A673 (cell line): Measurements from ENCODE around the gene GMCL2. TPM values are rescaled to one million over a fixed set of nuclear protein-coding genes. Genes with fewer than 3 reads are reported as not detected.
"Not testable (repeated sequence)": the region's sequence is repeated elsewhere in the genome, so short reads cannot be mapped to it uniquely, and the experiment has no call there.

Experiments
- BruUV-seq: library from RNA; stranded (reverse); fragments of 400-500 nt; replicated peaks from 2 replicates; lab custom pipeline; 2021; lab: Mats Ljungman, UMichigan
- CTCF ChIA-PET: fragments of 300-600 bp; sonication (Branson Sonifier 250); formaldehyde crosslinking; loops from one replicate; lab custom pipeline; 2022; ENCODE audit warnings: antibody characterized with exemption; lab: Charles Lee
- POLR2A ChIA-PET: fragments of 300-600 bp; sonication (Branson Sonifier 250); formaldehyde crosslinking; loops from one replicate; lab custom pipeline; 2022; ENCODE audit warnings: antibody characterized with exemption; ENCODE audit not compliant: low non-redundant PET; lab: Charles Lee
- DNase-seq: peaks from one replicate; pipeline ENCODE4 v3.0.0-alpha.2; 2015; ENCODE audit warnings: low spot score
- H3K27ac ChIP-seq: fragments of 200-600 bp; sonication (generic); 2 replicates; pipeline ENCODE4 v1.5.1; 2016; ENCODE audit warnings: mixed run types, low read depth, mild to moderate bottlenecking, mixed read lengths, antibody characterized with exemption, low read length; ENCODE audit not compliant: poor library complexity, severe bottlenecking
- H3K27me3 ChIP-seq: fragments of 200-600 bp; sonication (generic); replicated peaks from 2 replicates; pipeline ENCODE4 v1.6.1; 2017; ENCODE audit warnings: mixed run types, low read depth, mild to moderate bottlenecking, mixed read lengths, antibody characterized with exemption, low read length; ENCODE audit not compliant: insufficient read depth, poor library complexity
- H3K36me3 ChIP-seq: fragments of 200-600 bp; sonication (generic); 2 replicates; pipeline ENCODE4 v1.6.1; 2016; ENCODE audit warnings: mixed run types, mild to moderate bottlenecking, mixed read lengths, antibody characterized with exemption, low read length; ENCODE audit not compliant: insufficient read depth, poor library complexity, severe bottlenecking
- H3K4me1 ChIP-seq: fragments of 200-600 bp; sonication (generic); 2 replicates; pipeline ENCODE4 v1.6.1; 2017; ENCODE audit warnings: mixed run types, mild to moderate bottlenecking, mixed read lengths, antibody characterized with exemption, low read length; ENCODE audit not compliant: insufficient read depth, poor library complexity, severe bottlenecking
- H3K4me3 ChIP-seq: fragments of 200-600 bp; sonication (generic); 2 replicates; pipeline ENCODE4 v1.5.1; 2016; ENCODE audit warnings: low read depth, mixed run types, mild to moderate bottlenecking, mixed read lengths, low read length; ENCODE audit not compliant: poor library complexity, severe bottlenecking
- H3K9me3 ChIP-seq: fragments of 200-600 bp; sonication (generic); 2 replicates; pipeline ENCODE4 v1.6.1; 2016; ENCODE audit warnings: mixed run types, low read depth, mild to moderate bottlenecking, mixed read lengths, antibody characterized with exemption, low read length; ENCODE audit not compliant: poor library complexity, severe bottlenecking
- EZH2 ChIP-seq: fragments of 200-600 bp; sonication (generic); IDR thresholded peaks from 2 replicates; pipeline ENCODE4 v1.6.1; 2017; ENCODE audit warnings: borderline replicate concordance, low read depth, mild to moderate bottlenecking, mixed read lengths, antibody characterized with exemption, low read length; ENCODE audit not compliant: poor library complexity, severe bottlenecking
- intact Hi-C: fragments of 100-400 bp; cut with micrococcal nuclease; formaldehyde crosslinking; loops from one replicate; pipeline ENCODE4 v1.10.0; 2022; ENCODE audit not compliant: unreplicated experiment
- total RNA-seq: library from RNA; stranded (reverse); gene quantifications from 2 replicates; pipeline ENCODE4 v1.2.3, GENCODE V29; 2021
- TF ChIP-seq, protein P1 (sequence below): fragments of 300-800, 200-600 bp; sonication (generic); conservative IDR thresholded peaks from 2 replicates; pipeline ENCODE4 v1.5.1; 2017; ENCODE audit warnings: low read depth, mild to moderate bottlenecking, antibody characterized with exemption, low read length, moderate library complexity, mixed read lengths

Gene GMCL2
- total RNA-seq, 1 experiment from 2014 or later, result not detected

DNA sequence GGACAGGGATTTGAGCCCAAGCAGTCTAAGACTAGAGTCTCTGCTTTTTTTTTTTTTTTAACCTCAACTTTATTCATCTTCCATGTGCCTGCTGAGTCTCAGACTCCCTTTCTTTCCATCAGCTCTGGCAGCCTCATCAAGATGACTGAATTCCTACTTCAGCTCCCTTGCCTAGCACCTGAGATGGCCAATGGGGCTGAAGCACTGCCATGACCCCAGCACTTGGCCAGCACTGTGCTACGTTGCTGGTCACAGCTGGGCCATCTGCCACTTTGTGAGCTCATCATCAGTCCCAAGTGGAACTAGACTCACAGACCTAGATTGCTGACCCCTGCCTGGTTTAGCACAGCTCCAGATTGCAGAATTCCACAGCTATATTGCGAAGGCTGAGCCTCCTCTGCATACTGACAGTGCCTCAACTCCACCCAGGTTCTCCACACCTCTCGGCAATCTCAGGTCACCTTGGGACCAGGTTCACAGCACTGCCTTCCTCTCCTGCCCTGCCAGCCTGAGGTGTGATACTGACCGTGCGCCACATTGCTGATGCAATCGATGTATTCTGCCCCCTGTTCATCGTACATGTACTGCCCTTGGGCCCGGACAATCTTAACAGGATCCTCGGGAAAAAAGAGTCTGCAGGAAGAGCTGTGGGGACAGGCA, 43.8 kb upstream of the GMCL2 start:
- Histone ChIP-seq H3K9me3 (no peaks in the 10 kb centered on the region), H3K27ac (no peak overlapping the region), H3K4me1 (peaks cover 7% of the 10 kb centered on the region), H3K4me3 (peak overlapping the region; percentile 92), H3K27me3 (no peaks in the 10 kb centered on the region), H3K36me3 (peaks cover 9% of the 10 kb centered on the region)
- intact Hi-C loops, result no loop called here
- BruUV-seq, result no TSS peak
- POLR2A ChIA-PET, result interaction anchor here (0.6 kb wide), 1 partner anchor 20 kb away, joined by 3 read pairs; no protein-coding TSS in a partner anchor
- CTCF ChIA-PET, result no interaction called here
- TF ChIP-seq, protein P1, sequence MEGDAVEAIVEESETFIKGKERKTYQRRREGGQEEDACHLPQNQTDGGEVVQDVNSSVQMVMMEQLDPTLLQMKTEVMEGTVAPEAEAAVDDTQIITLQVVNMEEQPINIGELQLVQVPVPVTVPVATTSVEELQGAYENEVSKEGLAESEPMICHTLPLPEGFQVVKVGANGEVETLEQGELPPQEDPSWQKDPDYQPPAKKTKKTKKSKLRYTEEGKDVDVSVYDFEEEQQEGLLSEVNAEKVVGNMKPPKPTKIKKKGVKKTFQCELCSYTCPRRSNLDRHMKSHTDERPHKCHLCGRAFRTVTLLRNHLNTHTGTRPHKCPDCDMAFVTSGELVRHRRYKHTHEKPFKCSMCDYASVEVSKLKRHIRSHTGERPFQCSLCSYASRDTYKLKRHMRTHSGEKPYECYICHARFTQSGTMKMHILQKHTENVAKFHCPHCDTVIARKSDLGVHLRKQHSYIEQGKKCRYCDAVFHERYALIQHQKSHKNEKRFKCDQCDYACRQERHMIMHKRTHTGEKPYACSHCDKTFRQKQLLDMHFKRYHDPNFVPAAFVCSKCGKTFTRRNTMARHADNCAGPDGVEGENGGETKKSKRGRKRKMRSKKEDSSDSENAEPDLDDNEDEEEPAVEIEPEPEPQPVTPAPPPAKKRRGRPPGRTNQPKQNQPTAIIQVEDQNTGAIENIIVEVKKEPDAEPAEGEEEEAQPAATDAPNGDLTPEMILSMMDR, result no peak
- no peak for TF ChIP-seq EZH2
- DNase-seq, result no peak

DNA sequence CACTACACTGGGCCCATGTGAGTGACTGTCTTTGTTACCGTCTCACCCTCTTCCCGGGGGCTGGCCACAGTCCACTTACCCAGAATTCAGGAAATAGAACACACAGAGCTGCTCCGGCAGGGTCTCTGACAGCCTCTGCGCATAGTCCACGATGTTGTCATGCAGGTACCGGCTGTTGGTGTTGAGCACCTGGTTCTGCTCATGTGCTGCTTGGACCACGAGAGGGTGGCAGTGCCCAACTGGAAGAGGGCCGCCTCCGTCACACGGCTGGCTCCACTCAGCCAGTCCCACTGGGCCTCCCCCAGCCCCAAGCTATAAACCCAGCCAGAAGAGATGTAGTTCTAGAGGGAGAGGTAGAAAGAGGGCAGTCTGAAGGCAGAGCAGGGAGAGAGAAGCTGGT, 42.7 kb upstream of the GMCL2 start:
- ChIA-PET POLR2A (interaction anchor here (0.5 kb wide), 1 partner anchor 588 kb away, joined by 3 read pairs; no protein-coding TSS in a partner anchor), CTCF (no interaction called here)
- intact Hi-C loops, result no loop called here
- Histone ChIP-seq H3K27me3 (no peaks in the 10 kb centered on the region), H3K27ac (no peak overlapping the region), H3K36me3 (peaks cover 9% of the 10 kb centered on the region), H3K9me3 (no peaks in the 10 kb centered on the region), H3K4me1 (peaks cover 7% of the 10 kb centered on the region), H3K4me3 (no peak overlapping the region)
- no peak for TF ChIP-seq EZH2
- TF ChIP-seq, protein P1, result no peak
- DNase-seq, result no peak
- no TSS peak for BruUV-seq

DNA sequence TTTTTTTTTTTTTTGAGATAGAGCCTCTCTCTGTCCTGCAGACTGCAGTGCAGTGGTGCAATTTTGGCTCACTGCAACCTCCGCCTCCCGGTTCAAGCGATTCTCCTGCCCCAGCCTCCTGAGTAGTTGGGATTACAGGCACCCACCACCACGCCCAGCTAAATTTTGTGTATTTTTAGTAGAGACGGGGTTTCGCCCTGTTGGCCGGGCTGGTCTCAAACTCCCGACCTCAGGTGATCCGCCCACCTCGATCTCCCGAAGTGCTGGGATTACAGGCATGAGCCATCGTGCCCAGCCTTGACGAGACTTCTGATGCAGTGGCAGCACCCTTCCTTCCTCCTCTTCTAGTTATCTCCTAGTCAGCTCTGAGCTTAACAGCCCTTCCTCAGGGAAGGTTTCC, 41.9 kb upstream of the GMCL2 start:
- DNase-seq, H3K27me3 ChIP-seq, intact Hi-C loops, BruUV-seq, H3K4me3 ChIP-seq, POLR2A ChIA-PET, H3K9me3 ChIP-seq, CTCF ChIA-PET, H3K36me3 ChIP-seq, H3K27ac ChIP-seq, H3K4me1 ChIP-seq: not testable (repeated sequence)

DNA sequence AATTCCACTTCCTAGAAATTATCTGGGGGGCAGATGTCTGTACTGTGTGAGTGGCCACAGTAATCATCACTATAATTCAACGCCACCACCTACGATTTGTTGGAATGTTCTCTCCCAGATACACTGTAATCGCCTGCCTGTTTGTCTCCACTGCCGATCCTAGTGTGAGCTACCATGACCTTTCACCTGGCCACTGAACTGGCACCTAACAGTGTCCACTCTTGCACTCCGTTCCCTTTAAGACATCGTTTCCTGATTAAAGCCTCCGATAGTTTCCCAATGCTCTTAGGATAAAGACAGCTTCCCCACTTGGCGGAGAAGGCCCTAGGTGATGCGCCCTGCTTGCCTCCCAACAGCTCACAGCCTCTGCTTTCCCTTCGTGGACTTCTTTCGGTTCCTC, 41.4 kb upstream of the GMCL2 start:
- no peak for DNase-seq
- BruUV-seq, result no TSS peak
- H3K4me1 ChIP-seq, result peaks cover 7% of the 10 kb centered on the region
- H3K9me3 ChIP-seq, result no peaks in the 10 kb centered on the region
- ChIA-PET CTCF (no interaction called here), POLR2A (no interaction called here)
- H3K36me3 ChIP-seq, result peaks cover 9% of the 10 kb centered on the region
- intact Hi-C loops, result no loop called here
- no peak overlapping the region for H3K27ac ChIP-seq
- no peaks in the 10 kb centered on the region for H3K27me3 ChIP-seq
- TF ChIP-seq, protein P1, result no peak
- TF ChIP-seq EZH2, result no peak
- no peak overlapping the region for H3K4me3 ChIP-seq
